Measurements from ENCODE around the gene KHDRBS1. TPM values are rescaled to one million over a fixed set of nuclear protein-coding genes. Genes with fewer than 3 reads are reported as not detected.
A peak's percentile ranks its signal among the peaks of the same experiment; 100 is the strongest.

KHDRBS1 gene
- total RNA-seq = 100 to 1,000 TPM; 138 to 156 TPM

GRCh38 chr1:32013386-32014198, at the start of gene KHDRBS1:
Gene KHDRBS1 (plus strand): TSS chr1:32013868. CDS start chr1:32013996, 128 bp downstream.
- H3K9me3 Mint-ChIP-seq = no peaks in the 10 kb centered on the region
- H3K36me3 Mint-ChIP-seq (ENCODE audit: insufficient read depth in 2 of 2) = peaks cover 13 to 20% of the 10 kb centered on the region in 2 donors
- H3K27me3 Mint-ChIP-seq (ENCODE audit: low read depth) = no peaks in the 10 kb centered on the region
- peak; percentile 88 to 90 for ATAC-seq (replicated peaks in 1 of 2)
- peak; percentile 99 for DNase-seq
- H3K27ac Mint-ChIP-seq = peak within 1 kb of the TSS; percentile 98
- H3K4me3 Mint-ChIP-seq = peak within 1 kb of the TSS; percentile 96 to 98
- H3K4me1 Mint-ChIP-seq (ENCODE audit: low read depth) = peaks cover 40% of the 10 kb centered on the region

GRCh38 chr1:31970873-31971272, 42.8 kb upstream of the KHDRBS1 start:
- Mint-ChIP-seq H3K4me1 (ENCODE audit: low read depth) (no peaks in the 10 kb centered on the region), H3K4me3 (no peak overlapping the region), H3K36me3 (ENCODE audit: insufficient read depth in 2 of 2) (no peaks in the 10 kb centered on the region), H3K27me3 (ENCODE audit: low read depth) (no peaks in the 10 kb centered on the region), H3K9me3 (no peaks in the 10 kb centered on the region), H3K27ac (no peak overlapping the region)
- ATAC-seq (replicated peaks in 1 of 2) = no peak
- no peak for DNase-seq

GRCh38 chr1:31976401-31976800, 37.3 kb upstream of the KHDRBS1 start:
- no peaks in the 10 kb centered on the region for H3K27me3 Mint-ChIP-seq (ENCODE audit: low read depth)
- no peak for DNase-seq
- no peak overlapping the region for H3K27ac Mint-ChIP-seq

GRCh38 chr1:31977385-31978131, 36.1 kb upstream of the KHDRBS1 start:
- Mint-ChIP-seq H3K4me3 (no peak overlapping the region), H3K27ac (no peak overlapping the region), H3K27me3 (ENCODE audit: low read depth) (no peaks in the 10 kb centered on the region), H3K36me3 (ENCODE audit: insufficient read depth in 2 of 2) (no peaks in the 10 kb centered on the region), H3K9me3 (no peaks in the 10 kb centered on the region), H3K4me1 (ENCODE audit: low read depth) (peaks cover 21% of the 10 kb centered on the region)
- ATAC-seq (replicated peaks in 1 of 2) (peak in 1 of 2 donors; percentile 36), DNase-seq (no peak)

More at GRCh38 chr1:31976401-31976800, 37.3 kb upstream of the KHDRBS1 start:
- H3K36me3 Mint-ChIP-seq (ENCODE audit: insufficient read depth in 2 of 2) = no peaks in the 10 kb centered on the region
- no peak overlapping the region for H3K4me3 Mint-ChIP-seq
- no peak for ATAC-seq (replicated peaks in 1 of 2)
- H3K9me3 Mint-ChIP-seq = no peaks in the 10 kb centered on the region
- peaks cover 10% of the 10 kb centered on the region for H3K4me1 Mint-ChIP-seq (ENCODE audit: low read depth)

GRCh38 chr1:31978843-31979400, 34.7 kb upstream of the KHDRBS1 start:
- ATAC-seq (replicated peaks in 1 of 2) (no peak), DNase-seq (no peak)
- no peak overlapping the region for H3K4me3 Mint-ChIP-seq
- peaks cover 0 to 2% of the 10 kb centered on the region in 2 donors for H3K9me3 Mint-ChIP-seq
- no peaks in the 10 kb centered on the region for H3K27me3 Mint-ChIP-seq (ENCODE audit: low read depth)
- no peak overlapping the region for H3K27ac Mint-ChIP-seq
- peaks cover 27% of the 10 kb centered on the region for H3K4me1 Mint-ChIP-seq (ENCODE audit: low read depth)
- H3K36me3 Mint-ChIP-seq (ENCODE audit: insufficient read depth in 2 of 2) = no peaks in the 10 kb centered on the region

- Mint-ChIP-seq H3K27me3 (ENCODE audit: low read depth) (no peaks in the 10 kb centered on the region), H3K9me3 (peaks cover 0 to 2% of the 10 kb centered on the region in 2 donors), H3K4me3 (peak overlapping the region; percentile 45 to 75), H3K4me1 (ENCODE audit: low read depth) (peaks cover 42% of the 10 kb centered on the region), H3K27ac (peak overlapping the region; percentile 75), H3K36me3 (ENCODE audit: insufficient read depth in 2 of 2) (no peaks in the 10 kb centered on the region)
- DNase-seq (no peak), ATAC-seq (replicated peaks in 1 of 2) (no peak)
Measured at GRCh38 chr1:31980835-31981455, 32.7 kb upstream of the KHDRBS1 start.

GRCh38 chr1:31981456-31981839, 32.2 kb upstream of the KHDRBS1 start:
- Mint-ChIP-seq H3K36me3 (ENCODE audit: insufficient read depth in 2 of 2) (no peaks in the 10 kb centered on the region), H3K27ac (peak overlapping the region; percentile 75), H3K9me3 (peaks cover 0 to 2% of the 10 kb centered on the region in 2 donors), H3K4me3 (peak overlapping the region; percentile 45 to 75), H3K27me3 (ENCODE audit: low read depth) (no peaks in the 10 kb centered on the region), H3K4me1 (ENCODE audit: low read depth) (peaks cover 42% of the 10 kb centered on the region)
- ATAC-seq (replicated peaks in 1 of 2) (peak; percentile 8 to 23), DNase-seq (no peak)

GRCh38 chr1:31981972-31982371, 31.7 kb upstream of the KHDRBS1 start:
- no peaks in the 10 kb centered on the region for H3K36me3 Mint-ChIP-seq (ENCODE audit: insufficient read depth in 2 of 2)
- H3K9me3 Mint-ChIP-seq = peaks cover 0 to 2% of the 10 kb centered on the region in 2 donors
- H3K4me1 Mint-ChIP-seq (ENCODE audit: low read depth) = peaks cover 47% of the 10 kb centered on the region
- no peaks in the 10 kb centered on the region for H3K27me3 Mint-ChIP-seq (ENCODE audit: low read depth)
- DNase-seq (peak in 1 of 2 donors; percentile 19), ATAC-seq (replicated peaks in 1 of 2) (peak in 1 of 2 donors; percentile 44)
- H3K4me3 Mint-ChIP-seq = peak overlapping the region; percentile 45 to 75
- peak overlapping the region; percentile 40 for H3K27ac Mint-ChIP-seq

- ATAC-seq (replicated peaks in 1 of 2) = peak; percentile 92 to 93
- Mint-ChIP-seq H3K27ac (peak overlapping the region; percentile 96), H3K27me3 (ENCODE audit: low read depth) (no peaks in the 10 kb centered on the region), H3K9me3 (peaks cover 0 to 2% of the 10 kb centered on the region in 2 donors), H3K4me3 (peak overlapping the region; percentile 72 to 75), H3K4me1 (ENCODE audit: low read depth) (peaks cover 54% of the 10 kb centered on the region), H3K36me3 (ENCODE audit: insufficient read depth in 2 of 2) (no peaks in the 10 kb centered on the region)
- peak; percentile 52 to 58 for DNase-seq
Measured at GRCh38 chr1:31984419-31985347, 29.0 kb upstream of the KHDRBS1 start.

GRCh38 chr1:31985430-31985829, 28.2 kb upstream of the KHDRBS1 start:
- Mint-ChIP-seq H3K4me3 (peak overlapping the region; percentile 72 to 75), H3K27ac (peak overlapping the region; percentile 96), H3K27me3 (ENCODE audit: low read depth) (no peaks in the 10 kb centered on the region), H3K36me3 (ENCODE audit: insufficient read depth in 2 of 2) (no peaks in the 10 kb centered on the region), H3K4me1 (ENCODE audit: low read depth) (peaks cover 61% of the 10 kb centered on the region), H3K9me3 (peaks cover 0 to 2% of the 10 kb centered on the region in 2 donors)
- DNase-seq = peak in 1 of 2 donors; percentile 27
- peak; percentile 67 to 69 for ATAC-seq (replicated peaks in 1 of 2)

GRCh38 chr1:31987135-31987619, 26.5 kb upstream of the KHDRBS1 start:
- Mint-ChIP-seq H3K9me3 (peaks cover 0 to 2% of the 10 kb centered on the region in 2 donors), H3K27ac (peak overlapping the region; percentile 48), H3K4me3 (no peak overlapping the region), H3K4me1 (ENCODE audit: low read depth) (peaks cover 55% of the 10 kb centered on the region), H3K36me3 (ENCODE audit: insufficient read depth in 2 of 2) (no peaks in the 10 kb centered on the region), H3K27me3 (ENCODE audit: low read depth) (no peaks in the 10 kb centered on the region)
- no peak for DNase-seq
- no peak for ATAC-seq (replicated peaks in 1 of 2)

GRCh38 chr1:31989964-31990363, 23.7 kb upstream of the KHDRBS1 start:
- Mint-ChIP-seq H3K4me1 (ENCODE audit: low read depth) (peaks cover 40% of the 10 kb centered on the region), H3K27me3 (ENCODE audit: low read depth) (no peaks in the 10 kb centered on the region), H3K36me3 (ENCODE audit: insufficient read depth in 2 of 2) (no peaks in the 10 kb centered on the region), H3K4me3 (no peak overlapping the region), H3K9me3 (no peaks in the 10 kb centered on the region), H3K27ac (peak overlapping the region; percentile 2)
- no peak for DNase-seq
- ATAC-seq (replicated peaks in 1 of 2) = no peak

All from activated T-cell treated with anti-CD3 and anti-CD28 coated beads, Interleukin-2, amount 50 U/mL, for 72 hours (primary cell).